Muscle of back (tissue), 11 donors: ENCODE data around the gene PTPRA. TPM values are rescaled to one million over a fixed set of nuclear protein-coding genes. Genes with fewer than 3 reads are reported as not detected.
A peak's percentile ranks its signal among the peaks of the same experiment; 100 is the strongest.
"Not testable (repeated sequence)": the region's sequence is repeated elsewhere in the genome, so short reads cannot be mapped to it uniquely, and the experiment has no call there.

Experiments used
- DNase-seq, 3 donors: peaks; one replicate each; pipeline versions ENCODE4 v3.0.0 to v3.0.0-alpha.2; 2013
- polyA plus RNA-seq, 10 donors: library from polyadenylated mRNA; unstranded; fragments of 120-200 nt; gene quantifications; one replicate each; pipeline ENCODE4 v1.2.1, GENCODE V29; 2013; ENCODE audit not compliant: insufficient read length in 10 of 10

Gene PTPRA
- polyA plus RNA-seq, 10 donors: 41.8 to 59.8 (median 52.2) TPM

GRCh38 chr20:2995796-2996195, 122.5 kb downstream of the PTPRA start:
- no peak for DNase-seq

GRCh38 chr20:2998728-2999127, 125.4 kb downstream of the PTPRA start:
- DNase-seq: no peak

GRCh38 chr20:3000852-3001523, 127.7 kb downstream of the PTPRA start:
- DNase-seq: peak; percentile 45 to 65 (median 60)

GRCh38 chr20:3003416-3003815, 130.1 kb downstream of the PTPRA start:
- DNase-seq: no peak

- no peak for DNase-seq
These were observed 137.9 kb downstream of the PTPRA start for GRCh38 chr20:3010985-3011723.

GRCh38 chr20:3011752-3012151, 138.5 kb downstream of the PTPRA start:
- no peak for DNase-seq

- DNase-seq: no peak
These were observed 140.5 kb downstream of the PTPRA start for GRCh38 chr20:3013771-3014170.

GRCh38 chr20:3014179-3014578, 140.9 kb downstream of the PTPRA start:
- no peak for DNase-seq

- DNase-seq: no peak
These were observed 141.4 kb downstream of the PTPRA start for GRCh38 chr20:3014662-3015061.

- not testable (repeated sequence) for DNase-seq
These were observed 142.0 kb downstream of the PTPRA start for GRCh38 chr20:3015302-3015701.

GRCh38 chr20:3021327-3021726, 148.0 kb downstream of the PTPRA start:
- no peak for DNase-seq

GRCh38 chr20:3021777-3022176, 148.5 kb downstream of the PTPRA start:
- DNase-seq: no peak

- DNase-seq: not testable (repeated sequence)
These were observed 149.5 kb downstream of the PTPRA start for GRCh38 chr20:3022559-3023490.

GRCh38 chr20:3027987-3028386, 154.7 kb downstream of the PTPRA start:
- DNase-seq: no peak

GRCh38 chr20:3031524-3032147, 158.4 kb downstream of the PTPRA start:
- DNase-seq: no peak

GRCh38 chr20:3032624-3033023, 159.3 kb downstream of the PTPRA start:
- DNase-seq: no peak

- no peak for DNase-seq
These were observed 164.4 kb downstream of the PTPRA start for GRCh38 chr20:3037654-3038053.

GRCh38 chr20:3038454-3038853, 165.2 kb downstream of the PTPRA start:
- no peak for DNase-seq

GRCh38 chr20:3039426-3039825, 166.1 kb downstream of the PTPRA start:
- no peak for DNase-seq

- no peak for DNase-seq
These were observed 166.8 kb downstream of the PTPRA start for GRCh38 chr20:3040086-3040485.

- DNase-seq: peak; percentile 34 to 68 (median 48)
These were observed 168.7 kb downstream of the PTPRA start for GRCh38 chr20:3041854-3042409.
